H1 (cell line): ENCODE results near the gene UVRAG. TPM values are rescaled to one million over a fixed set of nuclear protein-coding genes. Genes with fewer than 3 reads are reported as not detected.

Experiments used
- CTCF ChIA-PET: fragments of 300-600 bp; sonication (Branson Sonifier 250); formaldehyde crosslinking; loops from one replicate; lab custom pipeline; 2021; ENCODE audit not compliant: partially characterized antibody; lab: Charles Lee
- POLR2A ChIA-PET: fragments of 300-600 bp; sonication (Branson Sonifier 250); formaldehyde crosslinking; loops from one replicate; lab custom pipeline; 2021; ENCODE audit warnings: inconsistent platforms; ENCODE audit not compliant: partially characterized antibody; lab: Charles Lee
- DNase-seq, 2 experiments: peaks; one replicate each; pipeline versions ENCODE4 v3.0.0 to v3.0.0-alpha.2; 2010 to 2022; ENCODE audit warnings: low spot score in 2 of 2, low read depth in 1 of 2, mixed read lengths in 1 of 2
- FAIRE-seq: peaks from 2 replicates; lab custom pipeline; 2011; peaks lifted over from hg19 to GRCh38; lab: Jason Lieb, UNC
- H2AFZ ChIP-seq: 2 replicates; pipeline ENCODE4 v1.8.1; 2012; ENCODE audit warnings: low read length, inconsistent platforms
- H2AK5ac ChIP-seq: 2 replicates; pipeline ENCODE4 v1.6.1; 2013; ENCODE audit warnings: low read depth, low read length
- H2BK120ac ChIP-seq: replicated peaks from 2 replicates; pipeline ENCODE3; 2013; ENCODE audit warnings: low read depth, low read length, inconsistent platforms
- H2BK12ac ChIP-seq: 2 replicates; pipeline ENCODE4 v1.6.1; 2013; ENCODE audit warnings: low read depth, low read length
- H2BK15ac ChIP-seq: 2 replicates; pipeline ENCODE4 v1.6.1; 2013; ENCODE audit warnings: low read length
- H2BK20ac ChIP-seq: 2 replicates; pipeline ENCODE4 v1.6.1; 2013; ENCODE audit warnings: low read length
- H2BK5ac ChIP-seq: 2 replicates; pipeline ENCODE4 v1.6.1; 2013; ENCODE audit warnings: low read depth, low read length
- H3K14ac ChIP-seq: 2 replicates; pipeline ENCODE4 v1.6.1; 2013; ENCODE audit warnings: inconsistent platforms; ENCODE audit not compliant: insufficient read length
- H3K18ac ChIP-seq: 2 replicates; pipeline ENCODE4 v1.6.1; 2013; ENCODE audit warnings: low read length; ENCODE audit errors: extremely low read depth
- H3K23ac ChIP-seq: 2 replicates; pipeline ENCODE4 v1.6.1; 2013; ENCODE audit warnings: inconsistent platforms; ENCODE audit not compliant: insufficient read length
- H3K23me2 ChIP-seq: 2 replicates; pipeline ENCODE4 v1.6.1; 2013; ENCODE audit warnings: low read depth, low read length
- H3K27ac ChIP-seq: 2 replicates; pipeline ENCODE4 v1.6.1; 2011; ENCODE audit warnings: low read depth, low read length, inconsistent platforms
- H3K27me3 ChIP-seq, 4 experiments: replicated peaks in 1 of 4; 1 replicate in 1 of 4; 2 replicates in 3 of 4; pipeline versions ENCODE4 v1.6.1 to v1.8.1; 2011 to 2013; ENCODE audit warnings: low read length in 3 of 4, mild to moderate bottlenecking in 3 of 4, inconsistent platforms in 2 of 4, mixed read lengths in 2 of 4, moderate library complexity in 1 of 4; ENCODE audit not compliant: control insufficient read depth in 3 of 4, insufficient read depth in 3 of 4; ENCODE audit errors: extremely low read depth in 1 of 4
- H3K36me3 ChIP-seq, 4 experiments: 2 replicates each; pipeline versions ENCODE4 v1.6.1 to v1.8.1; 2011 to 2013; ENCODE audit warnings: mild to moderate bottlenecking in 4 of 4, low read length in 3 of 4, moderate library complexity in 2 of 4, control low read depth in 1 of 4, inconsistent platforms in 1 of 4; ENCODE audit not compliant: insufficient read depth in 4 of 4, control insufficient read depth in 2 of 4
- H3K4ac ChIP-seq: replicated peaks from 2 replicates; pipeline ENCODE3; 2013; ENCODE audit warnings: low read length, low read depth, mixed read lengths, inconsistent platforms; ENCODE audit not compliant: insufficient read length
- H3K4me1 ChIP-seq, 4 experiments: replicated peaks in 1 of 4; 1 replicate in 1 of 4; 2 replicates in 3 of 4; pipeline versions ENCODE4 v1.6.1 to v1.8.1; 2011 to 2013; ENCODE audit warnings: low read length in 3 of 4, inconsistent platforms in 2 of 4, mixed read lengths in 1 of 4; ENCODE audit not compliant: insufficient read depth in 4 of 4, control insufficient read depth in 3 of 4
- H3K4me2 ChIP-seq, 2 experiments: 2 replicates each; pipeline versions ENCODE4 v1.6.1 to v1.8.1; 2011 to 2013; ENCODE audit warnings: low read depth in 2 of 2, low read length in 2 of 2, control low read depth in 1 of 2, inconsistent platforms in 1 of 2, mild to moderate bottlenecking in 1 of 2; ENCODE audit not compliant: insufficient read depth in 1 of 2
- H3K4me3 ChIP-seq, 4 experiments: fragments of 200-600, 300-600 bp in 1 of 4; sonication (generic), shearing (Covaris generic), sonication (Bioruptor Twin) in 1 of 4; 2 replicates each; pipeline versions ENCODE4 v1.5.1 to v1.8.1; 2011 to 2016; ENCODE audit warnings: low read length in 4 of 4, low read depth in 3 of 4, control low read depth in 2 of 4, inconsistent platforms in 2 of 4, mild to moderate bottlenecking in 2 of 4, mixed read lengths in 1 of 4, moderate library complexity in 1 of 4; ENCODE audit not compliant: insufficient read depth in 2 of 4; ENCODE audit errors: extremely low read depth in 1 of 4
- H3K56ac ChIP-seq: replicated peaks from 2 replicates; pipeline ENCODE3; 2013; ENCODE audit warnings: low read depth, mild to moderate bottlenecking, mixed read lengths, low read length, inconsistent platforms; ENCODE audit not compliant: insufficient read length
- H3K79me1 ChIP-seq: 2 replicates; pipeline ENCODE4 v1.6.1; 2013; ENCODE audit warnings: low read depth, low read length, control low read depth
- H3K79me2 ChIP-seq, 2 experiments: 2 replicates each; pipeline versions ENCODE4 v1.6.1 to v1.8.1; 2012 to 2013; ENCODE audit warnings: low read length in 2 of 2, mild to moderate bottlenecking in 2 of 2, inconsistent platforms in 1 of 2; ENCODE audit not compliant: insufficient read depth in 2 of 2, control insufficient read depth in 1 of 2
- H3K9ac ChIP-seq, 4 experiments: replicated peaks in 1 of 4; 1 replicate in 1 of 4; 2 replicates in 3 of 4; pipeline versions ENCODE4 v1.6.1 to v1.8.1; 2011 to 2013; ENCODE audit warnings: low read depth in 3 of 4, low read length in 3 of 4, control low read depth in 2 of 4, mild to moderate bottlenecking in 2 of 4, moderate library complexity in 2 of 4, inconsistent platforms in 1 of 4; ENCODE audit errors: extremely low read depth in 1 of 4
- H3K9me3 ChIP-seq, 2 experiments: 2 replicates each; pipeline versions ENCODE4 v1.6.1 to v1.8.1; 2012 to 2013; ENCODE audit warnings: mild to moderate bottlenecking in 2 of 2, moderate library complexity in 2 of 2, control low read depth in 1 of 2, inconsistent platforms in 1 of 2, low read depth in 1 of 2, low read length in 1 of 2, mixed read lengths in 1 of 2; ENCODE audit not compliant: insufficient read depth in 2 of 2
- H4K20me1 ChIP-seq, 2 experiments: replicated peaks in 1 of 2; 2 replicates each; pipeline versions ENCODE3 to v1.8.1; 2011 to 2013; ENCODE audit warnings: inconsistent platforms in 2 of 2, low read length in 2 of 2, mild to moderate bottlenecking in 1 of 2; ENCODE audit not compliant: insufficient read depth in 2 of 2, control insufficient read depth in 1 of 2
- H4K5ac ChIP-seq: 2 replicates; pipeline ENCODE4 v1.6.1; 2013; ENCODE audit warnings: low read length, low read depth, mixed read lengths, inconsistent platforms; ENCODE audit not compliant: insufficient read length
- H4K8ac ChIP-seq: 2 replicates; pipeline ENCODE4 v1.8.0; 2013; ENCODE audit warnings: mild to moderate bottlenecking, moderate library complexity, low read length, inconsistent platforms; ENCODE audit not compliant: insufficient read depth; ENCODE audit errors: extremely low read depth
- H4K91ac ChIP-seq: replicated peaks from 2 replicates; pipeline ENCODE3; 2013; ENCODE audit warnings: low read length, mixed read lengths, inconsistent platforms; ENCODE audit not compliant: insufficient read length
- CTCF ChIP-seq, 3 experiments: IDR thresholded peaks; 1 replicate in 2 of 3; 2 replicates in 1 of 3; pipeline versions ENCODE4 v1.5.1 to v1.6.1; 2011; ENCODE audit warnings: low read length in 3 of 3, mild to moderate bottlenecking in 3 of 3, inconsistent platforms in 2 of 3, low read depth in 1 of 3, moderate library complexity in 1 of 3; ENCODE audit not compliant: insufficient read depth in 1 of 3; ENCODE audit errors: control extremely low read depth in 1 of 3
- RAD21 ChIP-seq, 2 experiments: IDR thresholded peaks in 1 of 2; conservative IDR thresholded peaks in 1 of 2; 2 replicates each; pipeline ENCODE4 v1.6.1; 2011; ENCODE audit warnings: low read depth in 2 of 2, low read length in 2 of 2, improper control_type of control experiment in 1 of 2, inconsistent platforms in 1 of 2, mild to moderate bottlenecking in 1 of 2, moderate library complexity in 1 of 2
- SP2 ChIP-seq: IDR thresholded peaks from 2 replicates; pipeline ENCODE4 v1.6.1; 2012; ENCODE audit warnings: mild to moderate bottlenecking, low read length, inconsistent platforms
- SRF ChIP-seq: IDR thresholded peaks from 2 replicates; pipeline ENCODE4 v1.6.1; 2011; ENCODE audit warnings: mild to moderate bottlenecking, low read depth, low read length, moderate library complexity
- TAF7 ChIP-seq: optimal IDR thresholded peaks from 2 replicates; pipeline ENCODE3; 2011; ENCODE audit warnings: low read depth, mild to moderate bottlenecking, inconsistent platforms, low read length, moderate library complexity, borderline replicate concordance
- YY1 ChIP-seq: IDR thresholded peaks from 2 replicates; pipeline ENCODE4 v1.6.1; 2011; ENCODE audit warnings: low read depth, mild to moderate bottlenecking, low read length
- WGBS, 2 experiments: shearing (Covaris generic) in 1 of 2; methylation state at CpG; one replicate each; pipeline versions ENCODE4 v1.1.6 to v1.1.7; 2013 to 2015; ENCODE audit warnings: low lambda C conversion rate in 2 of 2, mixed read lengths in 2 of 2, inconsistent platforms in 1 of 2, low coverage in 1 of 2, missing lambda C conversion rate in 1 of 2; ENCODE audit not compliant: insufficient replicate concordance in 2 of 2, insufficient coverage in 1 of 2, insufficient read length in 1 of 2; ENCODE audit errors: extremely low coverage in 1 of 2, missing lambda C conversion rate in 1 of 2; 5-methylcytosine and 5-hydroxymethylcytosine counted together
- polyA plus RNA-seq, 7 experiments: library from polyadenylated mRNA; depleted of rRNA in 3 of 7; stranded (reverse) in 5 of 7; unstranded in 2 of 7; fragments of >200 nt in 5 of 7; fragments of 200-250 nt in 2 of 7; gene quantifications; 1 replicate in 5 of 7; 2 replicates in 1 of 7; 4 replicates in 1 of 7; pipeline versions ENCODE4 v1.2.1 to v1.2.3, GENCODE V29; 2011 to 2013; ENCODE audit warnings: missing spikeins in 2 of 7, mixed read lengths in 2 of 7
- total RNA-seq: library from RNA; stranded (reverse); fragmentation: NEBNext Ultra II Directional; extraction: Animal tissue kit (Norgen Biotek cat#: 25700); gene quantifications from 2 replicates; pipeline ENCODE4 v1.2.1, GENCODE V29; 2021

Gene UVRAG
- total and polyA plus RNA-seq, 2 of the 8 experiments (the other 6 are each of a cell fraction or from before 2014, with no cell fraction given), result 5.5 to 14.7 TPM

GRCh38 chr11:75802913-75803820 is 11.8 kb upstream of the UVRAG start:
- H2BK5ac ChIP-seq, result no peak overlapping the region
- no peaks in the 10 kb centered on the region for H4K20me1 ChIP-seq
- no peak overlapping the region for H3K18ac ChIP-seq
- H4K5ac ChIP-seq, result no peak overlapping the region
- ChIA-PET CTCF (interaction anchor here (0.5 to 6.0 kb wide), 33 partner anchors 9 to 523 kb away, joined by 3 to 94 read pairs (median 4); partner anchors contain the start of gene UVRAG), POLR2A (interaction anchor here (1.4 kb wide), 1 partner anchor 60 kb away, joined by 4 read pairs; no protein-coding TSS in a partner anchor)
- H3K56ac ChIP-seq, result no peak overlapping the region
- H3K79me1 ChIP-seq, result no peaks in the 10 kb centered on the region
- H3K27ac ChIP-seq, result no peak overlapping the region
- 62% methylated on average over 10 of the region's 10 CpGs; no CpG with 5 or more reads in 1 of the 2 experiments for WGBS, 2 experiments
- no peak overlapping the region for H3K9ac ChIP-seq
- H4K8ac ChIP-seq, result no peak overlapping the region
- FAIRE-seq (peak; percentile 95), DNase-seq (peak; percentile 53 to 91)
- H3K4ac ChIP-seq, result no peak overlapping the region
- no peak overlapping the region for H2BK15ac ChIP-seq
- no peak overlapping the region for H2BK120ac ChIP-seq
- H2AK5ac ChIP-seq, result no peak overlapping the region
- H3K4me2 ChIP-seq, result no peak overlapping the region
- no peak for TF ChIP-seq SP2
- TF ChIP-seq YY1, result 0 out of 2 replicates have a peak, but pooled peaks have one; percentile 35
- TF ChIP-seq RAD21 (IDR thresholded peaks at IDR 0.05 in 1 of 2, conservative IDR thresholded peaks at IDR 0.05 in 1 of 2; ENCODE audit: low read depth in 2 of 2, low read length in 2 of 2), result peak; percentile 87 to 91
- peak; percentile 79 to 98 (median 91) for TF ChIP-seq CTCF (IDR thresholded peaks at IDR 0.05; ENCODE audit: control extremely low read depth in 1 of 3, insufficient read depth in 1 of 3, low read depth in 1 of 3, low read length in 3 of 3)
- no peak for TF ChIP-seq TAF7
- TF ChIP-seq SRF, result no peak
- H2BK12ac ChIP-seq, result no peak overlapping the region
- no peak overlapping the region for H3K4me3 ChIP-seq
- no peaks in the 10 kb centered on the region for H3K9me3 ChIP-seq
- H3K36me3 ChIP-seq, result no peaks in the 10 kb centered on the region
- H3K14ac ChIP-seq, result no peak overlapping the region
- H3K27me3 ChIP-seq, result no peaks in the 10 kb centered on the region
- H2AFZ ChIP-seq, result no peak overlapping the region
- peak overlapping the region; percentile 22 for H4K91ac ChIP-seq
- H3K79me2 ChIP-seq, result no peaks in the 10 kb centered on the region
- no peaks in the 10 kb centered on the region for H3K23me2 ChIP-seq
- 0 out of 7 replicates have a peak, but pooled peaks cover 0 to 2% (median 0%) of the 10 kb centered on the region in 4 experiments for H3K4me1 ChIP-seq
- no peak overlapping the region for H3K23ac ChIP-seq
- no peak overlapping the region for H2BK20ac ChIP-seq
